Effector CD4-positive, alpha-beta T cell (primary cell): Measurements from ENCODE around the gene CSTB.
A peak's percentile ranks its signal among the peaks of the same experiment; 100 is the strongest.

Experiments
- DNase-seq: peaks from one replicate; pipeline ENCODE4 v3.0.0-alpha.2; 2020

Gene CSTB

GRCh38 chr21:43745772-43746517 lies 30.2 kb downstream of the CSTB start:
- no peak for DNase-seq

- no peak for DNase-seq
Observed at GRCh38 chr21:43744725-43745124, 31.4 kb downstream of the CSTB start.

GRCh38 chr21:43743947-43744346 lies 32.2 kb downstream of the CSTB start:
- DNase-seq, result no peak

GRCh38 chr21:43741423-43742096 lies 34.5 kb downstream of the CSTB start:
- DNase-seq, result no peak

- DNase-seq, result no peak
Observed at GRCh38 chr21:43740497-43741156, 35.5 kb downstream of the CSTB start.

GRCh38 chr21:43739621-43740435 lies 36.3 kb downstream of the CSTB start:
- no peak for DNase-seq

GRCh38 chr21:43737158-43737950 lies 38.8 kb downstream of the CSTB start:
- no peak for DNase-seq

GRCh38 chr21:43736224-43736883 lies 39.8 kb downstream of the CSTB start:
- no peak for DNase-seq

GRCh38 chr21:43735236-43736091 lies 40.6 kb downstream of the CSTB start:
- DNase-seq, result no peak

- DNase-seq, result no peak
Observed at GRCh38 chr21:43734928-43735229, 41.2 kb downstream of the CSTB start.

GRCh38 chr21:43734131-43734927 lies 41.8 kb downstream of the CSTB start:
- DNase-seq, result no peak

GRCh38 chr21:43733529-43734071 lies 42.5 kb downstream of the CSTB start:
- DNase-seq, result peak; percentile 45

GRCh38 chr21:43733060-43733459 lies 43.0 kb downstream of the CSTB start:
- peak; percentile 30 for DNase-seq

- no peak for DNase-seq
Observed at GRCh38 chr21:43731891-43732711, 44.0 kb downstream of the CSTB start.

GRCh38 chr21:43731476-43731875 lies 44.6 kb downstream of the CSTB start:
- no peak for DNase-seq

- peak; percentile 86 for DNase-seq
Observed at GRCh38 chr21:43728467-43729390, 47.4 kb downstream of the CSTB start.

- DNase-seq, result no peak
Observed at GRCh38 chr21:43728154-43728466, 48.0 kb downstream of the CSTB start.
